A549 (cell line): Measurements from ENCODE around the gene STOM.

Experiments used
- CHD2 ChIP-seq: fragments of 150-350 bp; IDR thresholded peaks from 2 replicates; pipeline ENCODE4 v1.6.1; 2014; ENCODE audit warnings: low read length; ENCODE audit not compliant: partially characterized antibody
- CTCF ChIP-seq: fragments of >200 bp; sonication (Bioruptor Twin); formaldehyde crosslinking; IDR thresholded peaks from 3 replicates; pipeline ENCODE4 v1.5.1; 2016
- POLR2A ChIP-seq: IDR thresholded peaks from 2 replicates; pipeline ENCODE4 v1.6.1; 2012; ENCODE audit warnings: mild to moderate bottlenecking, low read length

GRCh38 chr9:121350036-121350435 is 20.0 kb downstream of the STOM start:
- TF ChIP-seq CHD2 (no peak), CTCF (no peak), POLR2A (no peak)
